WERI-Rb-1 (cell line): ENCODE results near the gene RPS14.
"Not testable (repeated sequence)": the region's sequence is repeated elsewhere in the genome, so short reads cannot be mapped to it uniquely, and the experiment has no call there.

ENCODE experiments used
- DNase-seq: peaks from one replicate; pipeline ENCODE4 v3.0.0-alpha.2; 2020
- H3K27ac ChIP-seq: fragments of 250-450 bp; sonication (Bioruptor Pico); 2 replicates; pipeline ENCODE4 v1.5.1; 2020; ENCODE audit warnings: mild to moderate bottlenecking, moderate library complexity
- H3K27me3 ChIP-seq: fragments of 250-450 bp; sonication (Bioruptor Pico); 2 replicates; pipeline ENCODE4 v1.5.1; 2021; ENCODE audit warnings: mild to moderate bottlenecking, low read depth, moderate library complexity; ENCODE audit not compliant: insufficient read depth, severe bottlenecking
- H3K36me3 ChIP-seq: fragments of 250-450 bp; sonication (Bioruptor Pico); 2 replicates; pipeline ENCODE4 v1.5.1; 2020; ENCODE audit warnings: mild to moderate bottlenecking, moderate library complexity
- H3K4me3 ChIP-seq: 2 replicates; pipeline ENCODE4 v1.5.1; 2011; ENCODE audit warnings: low read depth, mild to moderate bottlenecking, control low read depth, low read length
- H3K9me3 ChIP-seq: fragments of 250-450 bp; sonication (Bioruptor Pico); 2 replicates; pipeline ENCODE4 v1.5.1; 2021; ENCODE audit warnings: mild to moderate bottlenecking, moderate library complexity; ENCODE audit not compliant: severe bottlenecking
- TF ChIP-seq, protein P1 (sequence below): IDR thresholded peaks from 2 replicates; pipeline ENCODE4 v1.5.1; 2011; ENCODE audit warnings: low read depth, mild to moderate bottlenecking, control low read depth, inconsistent platforms, low read length

The RPS14 gene

DNA sequence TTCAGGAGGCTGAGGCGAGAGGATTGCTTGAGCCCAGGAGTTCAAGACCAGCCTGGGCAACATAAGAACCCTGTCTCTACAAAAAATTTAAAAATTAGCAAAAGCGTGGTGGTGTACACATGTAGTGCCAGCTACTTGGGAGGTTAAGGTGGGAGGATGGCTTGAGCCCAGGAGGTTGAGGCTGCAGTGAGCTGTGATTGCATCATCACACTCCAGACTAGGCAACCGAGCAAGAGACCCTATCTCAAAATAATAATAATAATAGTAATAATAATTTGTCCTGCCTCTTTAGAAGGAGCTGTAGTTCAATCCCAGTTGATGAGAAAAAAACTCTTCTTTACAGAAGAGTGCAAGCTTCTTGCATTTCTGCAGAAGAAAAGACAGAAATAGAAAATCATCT, 26.8 kb downstream of the RPS14 start:
- H3K36me3 ChIP-seq = no peaks in the 10 kb centered on the region
- no peaks in the 10 kb centered on the region for H3K9me3 ChIP-seq
- TF ChIP-seq, protein P1, sequence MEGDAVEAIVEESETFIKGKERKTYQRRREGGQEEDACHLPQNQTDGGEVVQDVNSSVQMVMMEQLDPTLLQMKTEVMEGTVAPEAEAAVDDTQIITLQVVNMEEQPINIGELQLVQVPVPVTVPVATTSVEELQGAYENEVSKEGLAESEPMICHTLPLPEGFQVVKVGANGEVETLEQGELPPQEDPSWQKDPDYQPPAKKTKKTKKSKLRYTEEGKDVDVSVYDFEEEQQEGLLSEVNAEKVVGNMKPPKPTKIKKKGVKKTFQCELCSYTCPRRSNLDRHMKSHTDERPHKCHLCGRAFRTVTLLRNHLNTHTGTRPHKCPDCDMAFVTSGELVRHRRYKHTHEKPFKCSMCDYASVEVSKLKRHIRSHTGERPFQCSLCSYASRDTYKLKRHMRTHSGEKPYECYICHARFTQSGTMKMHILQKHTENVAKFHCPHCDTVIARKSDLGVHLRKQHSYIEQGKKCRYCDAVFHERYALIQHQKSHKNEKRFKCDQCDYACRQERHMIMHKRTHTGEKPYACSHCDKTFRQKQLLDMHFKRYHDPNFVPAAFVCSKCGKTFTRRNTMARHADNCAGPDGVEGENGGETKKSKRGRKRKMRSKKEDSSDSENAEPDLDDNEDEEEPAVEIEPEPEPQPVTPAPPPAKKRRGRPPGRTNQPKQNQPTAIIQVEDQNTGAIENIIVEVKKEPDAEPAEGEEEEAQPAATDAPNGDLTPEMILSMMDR = no peak
- no peak overlapping the region for H3K27ac ChIP-seq
- DNase-seq = no peak
- H3K27me3 ChIP-seq = no peaks in the 10 kb centered on the region
- H3K4me3 ChIP-seq = no peak overlapping the region

DNA sequence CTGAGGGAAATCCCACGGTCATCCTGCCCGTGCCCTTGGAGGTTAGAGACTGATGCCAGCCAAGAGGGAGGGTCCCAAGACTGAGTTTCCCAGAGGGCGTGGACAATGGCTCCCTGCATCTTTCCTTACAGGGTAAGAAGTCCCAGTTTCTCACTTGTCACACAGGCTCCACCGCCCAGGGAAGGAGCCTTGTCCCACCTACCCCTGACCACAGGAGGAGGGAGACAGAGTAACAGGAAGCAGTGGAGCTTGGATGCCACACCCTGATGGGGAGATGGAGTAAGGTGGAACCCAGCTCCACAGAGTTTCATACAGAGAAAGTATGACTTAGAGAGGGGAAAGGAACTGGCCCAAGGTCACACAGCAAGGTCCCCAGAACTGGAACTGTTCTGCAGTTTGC, 27.5 kb downstream of the RPS14 start:
- TF ChIP-seq, protein P1 = no peak
- no peaks in the 10 kb centered on the region for H3K27me3 ChIP-seq
- no peaks in the 10 kb centered on the region for H3K36me3 ChIP-seq
- H3K9me3 ChIP-seq = no peaks in the 10 kb centered on the region
- DNase-seq = no peak
- no peak overlapping the region for H3K4me3 ChIP-seq
- no peak overlapping the region for H3K27ac ChIP-seq

- no peak for DNase-seq
- no peaks in the 10 kb centered on the region for H3K27me3 ChIP-seq
- TF ChIP-seq, protein P1 = no peak
- H3K4me3 ChIP-seq = no peak overlapping the region
- no peaks in the 10 kb centered on the region for H3K9me3 ChIP-seq
- no peaks in the 10 kb centered on the region for H3K36me3 ChIP-seq
- no peak overlapping the region for H3K27ac ChIP-seq
Observed at GRCh38 chr5:150419630-150420270, 29.8 kb downstream of the RPS14 start.

- H3K4me3 ChIP-seq, H3K36me3 ChIP-seq, DNase-seq, H3K9me3 ChIP-seq, H3K27ac ChIP-seq, H3K27me3 ChIP-seq: not testable (repeated sequence)
Observed at GRCh38 chr5:150413902-150414790, 35.4 kb downstream of the RPS14 start.

DNA sequence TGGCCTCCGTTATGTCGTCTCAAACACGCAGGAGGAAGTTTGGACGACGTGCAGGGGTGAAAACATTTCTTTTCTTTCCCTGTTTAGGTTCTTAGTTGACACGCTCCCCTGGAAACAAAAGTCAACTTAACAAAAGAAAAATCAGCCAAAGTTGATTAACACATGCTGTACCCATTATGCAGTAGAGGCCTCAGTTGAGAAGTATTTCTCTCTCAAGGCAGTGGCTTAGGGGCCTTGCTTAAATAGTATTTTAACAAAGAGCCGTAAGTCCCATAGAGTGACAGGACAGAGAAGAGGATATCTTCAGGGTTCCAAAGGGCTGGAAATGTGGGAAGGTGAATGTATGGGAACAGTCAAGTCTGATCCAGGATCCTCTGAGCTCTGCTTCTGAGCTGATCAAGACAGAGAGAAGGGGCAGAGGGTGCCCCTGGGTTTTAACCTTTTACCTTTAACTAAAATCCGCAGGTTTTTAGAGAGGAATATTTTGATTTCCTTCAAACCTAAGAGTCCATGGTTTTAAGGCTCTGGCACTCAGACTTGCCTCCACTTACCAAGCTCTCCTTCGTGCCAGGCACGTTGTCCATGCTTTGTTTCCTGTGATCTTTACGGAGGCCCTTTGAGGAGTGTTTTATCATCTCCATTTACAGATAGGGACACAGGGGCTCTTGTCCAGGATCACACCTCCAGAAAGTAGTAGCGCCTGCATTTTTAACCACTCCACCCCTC, 36.2 kb downstream of the RPS14 start:
- DNase-seq = no peak
- TF ChIP-seq, protein P1 = no peak
- Histone ChIP-seq H3K27me3 (no peaks in the 10 kb centered on the region), H3K4me3 (no peak overlapping the region), H3K27ac (no peak overlapping the region), H3K9me3 (no peaks in the 10 kb centered on the region), H3K36me3 (no peaks in the 10 kb centered on the region)
